Testis (tissue), 3 donors: ENCODE results near the gene SLC52A3. TPM values are rescaled to one million over a fixed set of nuclear protein-coding genes. Genes with fewer than 3 reads are reported as not detected.
A peak's percentile ranks its signal among the peaks of the same experiment; 100 is the strongest.

Experiments used
- DNase-seq: peaks from one replicate; pipeline ENCODE4 v3.0.0-alpha.2; 2019
- H3K27ac ChIP-seq, 2 donors: fragments of 200-600 bp; sonication (generic); one replicate each; pipeline ENCODE4 v1.5.1; 2019
- H3K27me3 ChIP-seq: fragments of 200-600 bp; sonication (generic); one replicate; pipeline ENCODE4 v1.5.1; 2019
- H3K36me3 ChIP-seq: fragments of 200-600 bp; sonication (generic); one replicate; pipeline ENCODE4 v1.5.1; 2017; ENCODE audit warnings: low read depth; ENCODE audit errors: missing control alignments
- H3K4me1 ChIP-seq: fragments of 200-600 bp; sonication (generic); one replicate; pipeline ENCODE4 v1.5.1; 2019
- H3K4me3 ChIP-seq, 2 donors: fragments of 200-600 bp; sonication (generic); one replicate each; pipeline ENCODE4 v1.5.1; 2017 to 2019
- H3K9me3 ChIP-seq: fragments of 200-600 bp; sonication (generic); one replicate; pipeline ENCODE4 v1.5.1; 2017
- POLR2A ChIP-seq: fragments of 450-650 bp; IDR thresholded peaks from one replicate; pipeline ENCODE4 v1.6.1; 2017; ENCODE audit warnings: antibody characterized with exemption, mild to moderate bottlenecking, moderate library complexity
- WGBS, 2 donors: methylation state at CpG; one replicate each; pipeline ENCODE4 v1.1.5; 2018; 5-methylcytosine and 5-hydroxymethylcytosine counted together
- intact Hi-C: fragments of 100-400 bp; cut with DNase I; formaldehyde crosslinking; loops from one replicate; pipeline ENCODE4 v1.15.1; 2023; ENCODE audit warnings: low total_unique reads
- polyA plus RNA-seq: library from polyadenylated mRNA; stranded (reverse); fragments of 350-450 nt; fragmentation: Illumina TruSeq; extraction: RNeasy Lipid Tissue Mini Kit (QIAGEN cat#74804); gene quantifications from one replicate; pipeline ENCODE4 v1.2.3, GENCODE V29; 2014; ENCODE audit warnings: low read depth, low replicate concordance; ENCODE audit not compliant: insufficient read depth
- total RNA-seq, 2 donors: library from RNA; depleted of rRNA; stranded (reverse); fragments of >200 nt; gene quantifications; one replicate each; pipeline ENCODE4 v1.2.3, GENCODE V29; 2016
- TF ChIP-seq, protein P1 (sequence below), 3 experiments: fragments of 450-650 bp in 2 of 3; fragments of 200-600 bp in 1 of 3; sonication (generic) in 1 of 3; IDR thresholded peaks; one replicate each; pipeline ENCODE4 v1.5.1; 2016 to 2019; ENCODE audit warnings: antibody characterized with exemption in 3 of 3, mild to moderate bottlenecking in 2 of 3, moderate library complexity in 1 of 3

SLC52A3 gene
- total and polyA plus RNA-seq, 3 donors from 2014 or later, result 130 to 247 (median 187) TPM

- Histone ChIP-seq H3K27me3 (no peaks in the 10 kb centered on the region), H3K4me3 (peak overlapping the region; percentile 38 to 39), H3K4me1 (no peaks in the 10 kb centered on the region), H3K36me3 (no peaks in the 10 kb centered on the region), H3K9me3 (no peaks in the 10 kb centered on the region), H3K27ac (no peak overlapping the region)
- peak; percentile 69 for DNase-seq
- whole genome bisulfite sequencing, 2 donors, result 54 to 65% methylated on average over 21 to 44 of the region's 44 CpGs
- no peak for TF ChIP-seq POLR2A
- TF ChIP-seq, protein P1, sequence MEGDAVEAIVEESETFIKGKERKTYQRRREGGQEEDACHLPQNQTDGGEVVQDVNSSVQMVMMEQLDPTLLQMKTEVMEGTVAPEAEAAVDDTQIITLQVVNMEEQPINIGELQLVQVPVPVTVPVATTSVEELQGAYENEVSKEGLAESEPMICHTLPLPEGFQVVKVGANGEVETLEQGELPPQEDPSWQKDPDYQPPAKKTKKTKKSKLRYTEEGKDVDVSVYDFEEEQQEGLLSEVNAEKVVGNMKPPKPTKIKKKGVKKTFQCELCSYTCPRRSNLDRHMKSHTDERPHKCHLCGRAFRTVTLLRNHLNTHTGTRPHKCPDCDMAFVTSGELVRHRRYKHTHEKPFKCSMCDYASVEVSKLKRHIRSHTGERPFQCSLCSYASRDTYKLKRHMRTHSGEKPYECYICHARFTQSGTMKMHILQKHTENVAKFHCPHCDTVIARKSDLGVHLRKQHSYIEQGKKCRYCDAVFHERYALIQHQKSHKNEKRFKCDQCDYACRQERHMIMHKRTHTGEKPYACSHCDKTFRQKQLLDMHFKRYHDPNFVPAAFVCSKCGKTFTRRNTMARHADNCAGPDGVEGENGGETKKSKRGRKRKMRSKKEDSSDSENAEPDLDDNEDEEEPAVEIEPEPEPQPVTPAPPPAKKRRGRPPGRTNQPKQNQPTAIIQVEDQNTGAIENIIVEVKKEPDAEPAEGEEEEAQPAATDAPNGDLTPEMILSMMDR (IDR thresholded peaks at IDR 0.05), result peak; percentile 69 to 93 (median 87)
- intact Hi-C loops, result no loop called here
These were observed 7.4 kb downstream of the SLC52A3 start for GRCh38 chr20:760751-761417.

DNA sequence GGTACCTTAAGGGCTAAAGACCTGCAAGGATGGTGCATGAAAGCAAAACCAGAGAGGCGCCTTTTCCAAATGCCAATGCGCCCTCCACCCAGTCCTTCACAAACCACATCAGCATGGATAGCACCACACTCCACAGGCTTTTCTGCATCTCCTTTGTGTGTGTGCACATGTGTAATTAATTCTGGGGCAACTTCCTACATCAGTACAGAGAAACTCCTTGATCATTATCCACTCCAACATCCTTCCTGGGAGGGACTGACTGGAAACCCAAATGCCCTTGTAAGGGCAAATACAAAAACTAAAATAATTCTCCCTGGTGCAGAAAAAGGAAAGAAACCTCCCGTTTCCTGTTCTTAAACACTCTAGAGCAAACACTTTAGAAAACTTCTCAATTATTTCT, 10.8 kb downstream of the SLC52A3 start:
- Histone ChIP-seq H3K36me3 (no peaks in the 10 kb centered on the region), H3K27ac (no peak overlapping the region), H3K4me1 (no peaks in the 10 kb centered on the region), H3K27me3 (no peaks in the 10 kb centered on the region), H3K9me3 (no peaks in the 10 kb centered on the region), H3K4me3 (no peak overlapping the region)
- intact Hi-C loops, result no loop called here
- 56 to 66% methylated on average over 3 of the region's 3 CpGs for WGBS, 2 donors
- no peak for DNase-seq
- TF ChIP-seq, protein P1 (IDR thresholded peaks at IDR 0.05), result no peak
- TF ChIP-seq POLR2A, result no peak

DNA sequence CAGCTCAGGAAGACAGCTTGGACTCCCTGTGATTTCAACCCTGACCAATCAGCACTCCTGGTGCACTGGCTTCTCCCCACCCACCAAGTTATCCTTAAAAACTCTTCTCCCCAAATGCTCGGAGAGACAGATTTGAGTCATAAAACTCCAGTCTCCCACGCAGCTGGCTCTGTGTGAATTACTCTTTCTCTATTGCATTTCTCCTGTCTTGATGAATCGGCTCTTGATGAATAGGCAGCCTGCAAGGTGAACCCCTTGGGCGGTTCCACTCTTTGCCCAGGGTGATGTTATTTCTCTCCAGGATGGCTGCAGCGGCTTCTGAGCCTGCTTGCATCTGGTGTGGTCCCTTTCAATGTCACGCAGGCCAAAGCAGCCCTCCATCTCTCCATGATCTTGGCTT, 12.4 kb downstream of the SLC52A3 start:
- intact Hi-C loops, result no loop called here
- H3K4me3 ChIP-seq, result no peak overlapping the region
- 74 to 77% methylated on average over 6 of the region's 6 CpGs for WGBS, 2 donors
- H3K36me3 ChIP-seq, result no peaks in the 10 kb centered on the region
- TF ChIP-seq POLR2A, result no peak
- TF ChIP-seq, protein P1 (IDR thresholded peaks at IDR 0.05), result no peak
- no peaks in the 10 kb centered on the region for H3K27me3 ChIP-seq
- H3K27ac ChIP-seq, result no peak overlapping the region
- no peaks in the 10 kb centered on the region for H3K4me1 ChIP-seq
- DNase-seq, result no peak
- H3K9me3 ChIP-seq, result no peaks in the 10 kb centered on the region

GRCh38 chr20:754904-755303, 13.4 kb downstream of the SLC52A3 start:
- Histone ChIP-seq H3K4me1 (no peaks in the 10 kb centered on the region), H3K27me3 (no peaks in the 10 kb centered on the region), H3K4me3 (no peak overlapping the region), H3K36me3 (no peaks in the 10 kb centered on the region), H3K27ac (no peak overlapping the region), H3K9me3 (no peaks in the 10 kb centered on the region)
- TF ChIP-seq POLR2A, result no peak
- TF ChIP-seq, protein P1 (IDR thresholded peaks at IDR 0.05), result no peak
- DNase-seq, result no peak
- WGBS, 2 donors, result 86 to 94% methylated on average over 3 of the region's 3 CpGs
- intact Hi-C loops, result no loop called here
